ENCODE measurements around the gene S100A13. TPM values are rescaled to one million over a fixed set of nuclear protein-coding genes. Genes with fewer than 3 reads are reported as not detected.
"Not testable (repeated sequence)": the region's sequence is repeated elsewhere in the genome, so short reads cannot be mapped to it uniquely, and the experiment has no call there.

Gene S100A13
- total RNA-seq, 1 donor from 2014 or later, result 76.1 TPM

DNA sequence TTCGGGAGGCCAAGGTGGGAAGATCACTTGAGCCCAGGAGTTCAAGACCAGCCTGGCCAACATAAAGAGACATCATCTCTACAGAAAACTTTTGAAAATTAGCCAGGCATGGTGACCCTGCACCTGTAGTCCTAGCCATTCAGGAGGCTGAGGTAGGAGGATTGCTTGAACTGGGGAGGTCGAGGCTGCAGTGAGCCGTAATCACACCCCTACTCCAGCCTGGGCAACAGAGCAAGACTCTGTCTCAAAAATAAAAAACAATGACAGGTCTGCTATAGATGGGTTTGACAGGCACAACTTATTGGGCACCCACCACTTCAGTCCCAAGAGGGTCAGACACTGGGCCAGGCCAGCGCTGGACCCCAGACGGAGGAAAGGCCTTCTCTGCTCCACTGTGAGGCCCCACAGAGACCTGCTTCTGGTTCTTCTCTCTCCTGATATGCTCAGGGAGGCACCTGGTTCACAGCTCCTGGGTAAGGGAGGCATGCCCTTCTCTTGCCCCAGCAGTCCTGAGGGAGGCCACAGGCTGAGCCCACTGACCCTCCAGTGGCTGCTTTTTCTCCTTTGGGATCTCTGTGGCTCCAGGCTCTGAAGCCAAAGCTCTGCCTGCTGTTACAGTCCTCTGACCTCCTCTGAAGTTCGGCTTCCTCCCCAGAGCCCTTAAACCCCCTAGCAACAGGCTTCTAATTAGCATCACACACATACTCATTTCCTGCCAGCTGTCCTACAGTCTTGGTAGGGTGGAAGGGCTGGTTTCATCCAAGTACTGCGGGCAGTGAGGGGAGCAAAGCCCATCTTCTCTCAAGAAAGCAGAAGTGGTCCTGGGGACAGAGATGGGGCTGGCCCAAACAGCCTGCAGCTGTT lies 28.8 kb downstream of the S100A13 start:
- Histone ChIP-seq H3K9me3 (no peaks in the 10 kb centered on the region), H3K36me3 (no peaks in the 10 kb centered on the region), H3K27ac (no peak overlapping the region), H3K27me3 (no peaks in the 10 kb centered on the region), H3K4me1 (no peaks in the 10 kb centered on the region), H3K4me3 (no peak overlapping the region)
- peak; percentile 48 for ATAC-seq
- TF ChIP-seq CTCF (IDR thresholded peaks at IDR 0.05), result no peak
- no peak for DNase-seq
- intact Hi-C loops (cut with DNase I), result no loop called here

DNA sequence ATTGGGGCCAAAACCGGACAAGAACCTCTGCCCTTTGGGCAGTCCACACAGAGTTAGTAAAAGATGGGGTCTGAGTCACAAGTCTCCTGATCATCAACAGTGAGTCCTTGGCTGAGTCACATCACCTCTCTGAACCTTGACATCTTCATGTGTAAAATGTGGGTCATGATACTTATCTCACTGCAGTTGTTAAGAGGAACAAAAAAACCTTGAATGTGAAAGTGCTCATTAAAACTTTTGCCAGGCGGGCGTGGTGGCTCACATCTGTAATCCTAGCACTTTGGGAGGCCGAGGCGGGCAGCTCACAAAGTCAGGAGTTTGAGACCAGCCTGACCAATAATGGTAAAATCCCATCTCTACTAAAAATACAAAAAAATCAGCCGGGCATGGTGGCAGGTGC lies 30.1 kb downstream of the S100A13 start:
- Histone ChIP-seq H3K9me3 (no peaks in the 10 kb centered on the region), H3K27ac (no peak overlapping the region), H3K4me3 (no peak overlapping the region), H3K4me1 (no peaks in the 10 kb centered on the region), H3K27me3 (no peaks in the 10 kb centered on the region), H3K36me3 (no peaks in the 10 kb centered on the region)
- ATAC-seq (peak; percentile 35), DNase-seq (no peak)
- intact Hi-C loops (cut with DNase I), result no loop called here
- TF ChIP-seq CTCF (IDR thresholded peaks at IDR 0.05), result no peak

DNA sequence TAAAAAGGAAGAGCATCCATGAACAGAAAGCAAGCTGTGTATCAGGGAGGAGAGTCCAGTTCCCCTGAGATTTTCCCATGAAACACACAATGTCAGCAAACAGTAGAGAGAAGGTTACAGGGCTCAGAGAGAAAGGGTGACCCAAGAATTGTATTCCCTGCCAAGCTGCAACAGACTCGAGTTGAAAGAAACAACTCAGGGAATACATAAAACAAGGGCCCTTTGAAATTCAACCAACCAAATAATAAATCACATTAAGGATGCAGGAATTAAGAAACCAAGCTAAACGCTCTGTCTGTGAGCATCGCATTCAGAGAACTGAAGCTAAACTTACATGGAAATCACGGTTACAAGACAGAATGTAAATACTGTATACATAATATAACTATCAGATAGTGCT lies 34.6 kb downstream of the S100A13 start:
- Histone ChIP-seq H3K27ac (no peak overlapping the region), H3K4me3 (no peak overlapping the region), H3K36me3 (no peaks in the 10 kb centered on the region), H3K9me3 (no peaks in the 10 kb centered on the region), H3K4me1 (no peaks in the 10 kb centered on the region), H3K27me3 (no peaks in the 10 kb centered on the region)
- no peak for TF ChIP-seq CTCF (IDR thresholded peaks at IDR 0.05)
- DNase-seq (no peak), ATAC-seq (no peak)
- intact Hi-C loops (cut with DNase I), result no loop called here

- Histone ChIP-seq H3K36me3 (no peaks in the 10 kb centered on the region), H3K4me3 (no peak overlapping the region), H3K27me3 (no peaks in the 10 kb centered on the region), H3K9me3 (no peaks in the 10 kb centered on the region), H3K27ac (no peak overlapping the region), H3K4me1 (no peaks in the 10 kb centered on the region)
- no peak for ATAC-seq
- DNase-seq, result no peak
- intact Hi-C loops (cut with DNase I), result no loop called here
- TF ChIP-seq CTCF (IDR thresholded peaks at IDR 0.05), result no peak
These were observed 38.8 kb downstream of the S100A13 start for GRCh38 chr1:153588482-153588881.

GRCh38 chr1:153588033-153588432 lies 39.3 kb downstream of the S100A13 start:
- H3K4me1 ChIP-seq; H3K9me3 ChIP-seq; ATAC-seq; H3K4me3 ChIP-seq; H3K36me3 ChIP-seq; H3K27ac ChIP-seq; H3K27me3 ChIP-seq; intact Hi-C loops (cut with DNase I); DNase-seq: not testable (repeated sequence)

DNA sequence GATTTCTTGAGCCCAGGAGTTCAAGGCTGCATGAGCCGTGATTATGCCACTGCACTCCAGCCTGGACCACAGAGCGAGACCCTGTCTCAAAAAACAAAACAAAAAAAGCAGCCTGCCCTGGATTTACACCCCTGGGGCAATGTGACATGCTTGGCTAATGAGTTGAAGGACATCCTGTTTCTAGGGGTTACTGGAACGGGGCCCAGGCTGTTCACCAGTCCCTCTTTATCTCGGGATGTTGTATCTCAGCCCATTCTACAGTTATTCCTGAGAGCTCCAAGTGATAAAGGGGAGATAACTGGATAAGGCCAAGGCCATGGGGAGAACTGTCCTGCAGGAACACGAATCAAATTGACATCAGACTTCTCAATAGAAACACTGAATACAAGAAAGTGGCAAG lies 40.0 kb downstream of the S100A13 start:
- Histone ChIP-seq H3K36me3 (no peaks in the 10 kb centered on the region), H3K4me3 (no peak overlapping the region), H3K27me3 (no peaks in the 10 kb centered on the region), H3K27ac (no peak overlapping the region), H3K9me3 (no peaks in the 10 kb centered on the region), H3K4me1 (no peaks in the 10 kb centered on the region)
- intact Hi-C loops (cut with DNase I), result no loop called here
- DNase-seq (no peak), ATAC-seq (no peak)
- TF ChIP-seq CTCF (IDR thresholded peaks at IDR 0.05), result no peak
